ENCODE data around the gene SNPH. TPM values are rescaled to one million over a fixed set of nuclear protein-coding genes. Genes with fewer than 3 reads are reported as not detected.
A peak's percentile ranks its signal among the peaks of the same experiment; 100 is the strongest.

SNPH gene
- total RNA-seq, 6 experiments from 2014 or later, result 12.0 to 15.3 (median 13.3) TPM

- Mint-ChIP-seq H3K36me3 (ENCODE audit: low read depth) (peaks cover 10% of the 10 kb centered on the region; the same call in 1 of the 2 replicates), H3K27me3 (ENCODE audit: insufficient read depth) (no peaks in the 10 kb centered on the region; the same call in none of the 2 replicates), H3K4me1 (ENCODE audit: low read depth) (peaks cover 13% of the 10 kb centered on the region), H3K4me3 (peak overlapping the region; percentile 18), H3K27ac (peak overlapping the region; percentile 85), H3K9me3 (no peaks in the 10 kb centered on the region)
- TF ChIP-seq, protein P1, sequence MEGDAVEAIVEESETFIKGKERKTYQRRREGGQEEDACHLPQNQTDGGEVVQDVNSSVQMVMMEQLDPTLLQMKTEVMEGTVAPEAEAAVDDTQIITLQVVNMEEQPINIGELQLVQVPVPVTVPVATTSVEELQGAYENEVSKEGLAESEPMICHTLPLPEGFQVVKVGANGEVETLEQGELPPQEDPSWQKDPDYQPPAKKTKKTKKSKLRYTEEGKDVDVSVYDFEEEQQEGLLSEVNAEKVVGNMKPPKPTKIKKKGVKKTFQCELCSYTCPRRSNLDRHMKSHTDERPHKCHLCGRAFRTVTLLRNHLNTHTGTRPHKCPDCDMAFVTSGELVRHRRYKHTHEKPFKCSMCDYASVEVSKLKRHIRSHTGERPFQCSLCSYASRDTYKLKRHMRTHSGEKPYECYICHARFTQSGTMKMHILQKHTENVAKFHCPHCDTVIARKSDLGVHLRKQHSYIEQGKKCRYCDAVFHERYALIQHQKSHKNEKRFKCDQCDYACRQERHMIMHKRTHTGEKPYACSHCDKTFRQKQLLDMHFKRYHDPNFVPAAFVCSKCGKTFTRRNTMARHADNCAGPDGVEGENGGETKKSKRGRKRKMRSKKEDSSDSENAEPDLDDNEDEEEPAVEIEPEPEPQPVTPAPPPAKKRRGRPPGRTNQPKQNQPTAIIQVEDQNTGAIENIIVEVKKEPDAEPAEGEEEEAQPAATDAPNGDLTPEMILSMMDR (IDR thresholded peaks at IDR 0.05), result no peak
- DNase-seq, result peak; percentile 31
These were observed 35.0 kb downstream of the SNPH start for GRCh38 chr20:1301031-1301529.

DNA sequence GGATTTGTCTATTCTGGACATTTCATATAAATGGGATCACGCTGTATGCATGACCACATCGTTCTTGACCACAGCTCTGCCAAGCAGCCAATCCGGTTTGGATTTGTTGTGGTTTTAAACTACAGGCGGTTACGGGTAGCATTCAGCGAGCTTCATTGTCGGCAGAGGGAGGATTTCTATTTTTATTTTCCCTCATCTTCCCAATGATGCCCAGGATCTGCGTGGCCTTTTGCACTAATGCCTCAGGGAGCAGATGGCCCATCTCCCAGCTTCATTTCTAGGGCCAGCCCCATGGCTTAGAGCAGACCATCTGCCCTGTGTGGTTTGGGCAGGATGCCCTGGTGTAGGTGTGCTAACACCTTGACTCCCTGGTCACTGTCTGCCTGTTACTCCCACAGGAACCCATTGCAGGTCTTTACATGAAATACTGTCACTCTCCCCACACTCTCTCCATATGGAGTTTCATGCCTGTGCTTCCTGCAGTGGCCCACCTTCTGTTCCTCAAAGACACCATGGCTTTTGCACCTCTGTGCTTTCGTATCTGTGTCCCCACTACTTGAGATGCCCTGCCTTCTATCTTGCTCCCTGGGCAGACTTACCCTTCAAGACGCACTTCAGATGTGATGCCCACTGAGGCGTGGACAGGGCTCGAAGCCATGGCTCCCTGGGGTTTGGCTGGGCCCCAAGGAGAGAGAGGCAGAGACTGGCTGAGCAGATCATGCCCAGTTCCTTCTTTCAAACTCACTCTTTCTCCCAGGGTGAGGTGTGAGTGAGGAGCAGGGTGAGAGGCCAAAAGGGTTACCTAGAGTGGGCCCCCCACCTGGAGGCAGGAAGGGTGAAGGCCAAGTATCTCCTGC, 36.8 kb downstream of the SNPH start:
- H3K36me3 Mint-ChIP-seq (ENCODE audit: low read depth), result peaks cover 10% of the 10 kb centered on the region; the same call in 1 of the 2 replicates
- DNase-seq, result no peak
- H3K9me3 Mint-ChIP-seq, result no peaks in the 10 kb centered on the region
- no peak overlapping the region for H3K27ac Mint-ChIP-seq
- H3K4me1 Mint-ChIP-seq (ENCODE audit: low read depth), result peaks cover 13% of the 10 kb centered on the region
- H3K27me3 Mint-ChIP-seq (ENCODE audit: insufficient read depth), result peaks cover 1% of the 10 kb centered on the region
- TF ChIP-seq, protein P1 (IDR thresholded peaks at IDR 0.05), result no peak
- H3K4me3 Mint-ChIP-seq, result no peak overlapping the region

DNA sequence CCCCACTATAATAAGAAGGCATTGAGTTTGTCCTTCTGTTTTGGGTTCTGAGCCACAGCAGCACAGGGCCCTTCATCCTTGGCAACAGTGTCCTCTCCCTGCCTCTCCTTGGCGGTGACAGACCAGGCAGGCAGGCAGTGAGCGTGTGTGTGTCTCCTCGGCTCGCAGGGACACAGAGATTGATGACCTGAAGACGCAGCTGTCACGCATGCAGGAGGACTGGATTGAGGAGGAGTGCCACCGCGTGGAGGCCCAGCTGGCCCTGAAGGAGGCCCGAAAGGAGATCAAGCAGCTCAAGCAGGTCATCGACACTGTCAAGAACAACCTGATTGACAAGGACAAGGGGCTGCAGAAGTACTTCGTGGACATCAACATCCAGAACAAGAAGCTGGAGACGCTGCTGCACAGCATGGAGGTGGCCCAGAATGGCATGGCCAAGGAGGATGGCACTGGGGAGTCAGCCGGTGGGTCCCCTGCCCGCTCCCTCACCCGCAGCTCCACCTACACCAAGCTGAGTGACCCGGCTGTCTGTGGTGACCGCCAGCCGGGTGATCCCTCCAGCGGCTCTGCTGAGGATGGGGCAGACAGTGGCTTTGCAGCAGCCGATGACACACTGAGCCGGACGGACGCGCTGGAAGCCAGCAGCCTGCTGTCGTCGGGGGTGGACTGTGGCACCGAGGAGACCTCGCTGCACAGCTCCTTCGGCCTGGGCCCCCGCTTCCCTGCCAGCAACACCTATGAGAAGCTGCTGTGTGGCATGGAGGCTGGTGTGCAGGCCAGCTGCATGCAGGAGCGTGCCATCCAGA, 38.8 kb downstream of the SNPH start:
- DNase-seq, result no peak
- H3K9me3 Mint-ChIP-seq, result no peaks in the 10 kb centered on the region
- H3K4me3 Mint-ChIP-seq, result no peak overlapping the region
- H3K36me3 Mint-ChIP-seq (ENCODE audit: low read depth), result 0 out of 2 replicates have a peak, but pooled peaks cover 10% of the 10 kb centered on the region
- TF ChIP-seq, protein P1 (IDR thresholded peaks at IDR 0.05), result no peak
- peaks cover 1% of the 10 kb centered on the region for H3K27me3 Mint-ChIP-seq (ENCODE audit: insufficient read depth)
- peaks cover 13% of the 10 kb centered on the region for H3K4me1 Mint-ChIP-seq (ENCODE audit: low read depth)
- H3K27ac Mint-ChIP-seq, result no peak overlapping the region

DNA sequence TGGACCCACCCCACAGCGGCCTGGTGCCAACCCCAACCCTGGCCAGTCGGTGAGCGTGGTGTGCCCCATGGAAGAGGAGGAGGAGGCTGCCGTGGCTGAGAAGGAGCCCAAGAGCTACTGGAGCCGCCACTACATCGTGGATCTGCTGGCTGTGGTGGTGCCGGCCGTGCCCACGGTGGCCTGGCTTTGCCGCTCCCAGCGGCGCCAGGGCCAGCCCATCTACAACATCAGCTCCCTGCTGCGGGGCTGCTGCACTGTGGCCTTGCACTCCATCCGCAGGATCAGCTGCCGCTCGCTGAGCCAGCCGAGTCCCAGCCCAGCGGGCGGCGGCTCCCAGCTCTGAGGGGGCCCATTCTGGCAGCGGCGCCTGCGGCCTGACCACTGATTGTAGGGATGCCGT, 39.6 kb downstream of the SNPH start:
- Mint-ChIP-seq H3K4me3 (no peak overlapping the region), H3K27ac (no peak overlapping the region), H3K9me3 (no peaks in the 10 kb centered on the region), H3K27me3 (ENCODE audit: insufficient read depth) (peaks cover 1% of the 10 kb centered on the region), H3K36me3 (ENCODE audit: low read depth) (0 out of 2 replicates have a peak, but pooled peaks cover 10% of the 10 kb centered on the region), H3K4me1 (ENCODE audit: low read depth) (peaks cover 8% of the 10 kb centered on the region)
- no peak for DNase-seq
- TF ChIP-seq, protein P1 (IDR thresholded peaks at IDR 0.05), result no peak

DNA sequence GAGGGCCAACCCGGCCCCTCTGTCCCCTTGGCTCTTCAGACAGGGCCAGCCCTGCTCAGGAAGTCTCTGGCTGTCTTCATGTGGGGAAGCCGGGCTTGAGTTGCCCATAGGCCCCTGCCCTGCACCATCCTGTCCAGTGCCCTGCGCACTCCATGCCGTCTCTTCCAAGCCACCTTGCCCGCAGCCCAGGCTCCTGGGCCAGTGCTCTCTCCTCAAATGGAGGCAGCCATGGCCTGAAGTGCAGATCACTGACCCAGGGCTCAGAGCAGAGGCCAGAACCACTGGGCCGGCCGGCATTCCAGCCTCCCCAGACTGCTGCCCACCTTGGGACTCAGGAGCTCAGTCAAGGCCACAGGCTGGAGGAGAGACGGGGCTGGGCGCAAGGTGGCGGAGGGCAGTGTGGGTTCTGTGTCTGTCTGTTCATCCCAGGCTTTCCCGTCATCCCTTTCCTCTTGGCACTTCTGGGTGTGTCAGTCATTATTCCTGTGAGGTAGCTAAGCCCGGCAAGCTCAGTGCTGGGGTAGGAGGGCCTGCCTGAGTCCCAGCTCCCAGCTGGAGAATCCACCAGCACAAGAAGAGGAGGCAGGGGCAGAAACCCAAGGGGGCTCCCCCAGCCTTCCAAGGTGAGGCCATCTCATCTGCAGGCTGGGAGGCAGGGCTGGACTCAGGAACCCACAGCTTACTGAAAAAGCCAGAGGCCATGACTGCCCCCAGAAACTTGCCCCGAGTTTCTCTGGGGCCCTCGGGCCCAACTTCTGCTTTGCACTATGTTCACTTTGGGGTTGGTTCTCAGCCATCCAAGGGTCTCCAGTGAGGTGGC, 40.4 kb downstream of the SNPH start:
- H3K4me3 Mint-ChIP-seq, result no peak overlapping the region
- 0 out of 2 replicates have a peak, but pooled peaks cover 10% of the 10 kb centered on the region for H3K36me3 Mint-ChIP-seq (ENCODE audit: low read depth)
- TF ChIP-seq, protein P1 (IDR thresholded peaks at IDR 0.05), result no peak
- H3K27ac Mint-ChIP-seq, result no peak overlapping the region
- H3K4me1 Mint-ChIP-seq (ENCODE audit: low read depth), result no peaks in the 10 kb centered on the region
- no peak for DNase-seq
- no peaks in the 10 kb centered on the region for H3K9me3 Mint-ChIP-seq
- H3K27me3 Mint-ChIP-seq (ENCODE audit: insufficient read depth), result peaks cover 1% of the 10 kb centered on the region

Measured in HFFc6 (cell line).